HG02571 (cell line): Measurements from ENCODE around the gene VCX3B.
"Not testable (repeated sequence)": the region's sequence is repeated elsewhere in the genome, so short reads cannot be mapped to it uniquely, and the experiment has no call there.

Experiments used
- ATAC-seq: cut with Tn5 transposase; IDR thresholded peaks from one replicate; pipeline ENCODE4 v1.9.1; 2021; ENCODE audit warnings: mild to moderate bottlenecking, moderate library complexity; ENCODE audit not compliant: unreplicated experiment

Gene VCX3B

GRCh38 chrX:8464530-8464929 lies at the start of gene VCX3B:
Gene VCX3B, plus strand, starts transcription at chrX:8464830. Its CDS starts 621 bp downstream, at chrX:8465451.
- ATAC-seq: not testable (repeated sequence)

DNA sequence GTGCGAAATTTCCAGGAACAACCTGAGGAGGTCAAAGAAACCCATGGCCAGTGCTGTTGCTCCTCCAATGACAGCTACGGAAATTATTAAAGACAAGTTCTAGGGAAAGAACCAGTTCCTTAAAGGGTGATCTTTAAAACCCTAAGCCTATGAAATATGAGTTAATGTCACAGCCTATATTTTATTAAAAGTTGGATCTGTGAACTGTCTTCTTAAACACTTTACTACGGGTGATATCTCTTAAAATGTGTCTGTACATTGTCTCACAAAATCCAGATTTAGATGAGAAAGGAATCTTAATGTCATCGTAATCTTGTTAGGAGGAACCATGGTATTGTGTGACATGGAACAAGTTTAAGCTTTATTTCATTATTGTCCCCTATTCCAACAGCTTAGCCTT lies 46.3 kb upstream of the VCX3B start:
- no peak for ATAC-seq

- ATAC-seq: no peak
Measured at GRCh38 chrX:8424912-8425311, 39.7 kb upstream of the VCX3B start.

DNA sequence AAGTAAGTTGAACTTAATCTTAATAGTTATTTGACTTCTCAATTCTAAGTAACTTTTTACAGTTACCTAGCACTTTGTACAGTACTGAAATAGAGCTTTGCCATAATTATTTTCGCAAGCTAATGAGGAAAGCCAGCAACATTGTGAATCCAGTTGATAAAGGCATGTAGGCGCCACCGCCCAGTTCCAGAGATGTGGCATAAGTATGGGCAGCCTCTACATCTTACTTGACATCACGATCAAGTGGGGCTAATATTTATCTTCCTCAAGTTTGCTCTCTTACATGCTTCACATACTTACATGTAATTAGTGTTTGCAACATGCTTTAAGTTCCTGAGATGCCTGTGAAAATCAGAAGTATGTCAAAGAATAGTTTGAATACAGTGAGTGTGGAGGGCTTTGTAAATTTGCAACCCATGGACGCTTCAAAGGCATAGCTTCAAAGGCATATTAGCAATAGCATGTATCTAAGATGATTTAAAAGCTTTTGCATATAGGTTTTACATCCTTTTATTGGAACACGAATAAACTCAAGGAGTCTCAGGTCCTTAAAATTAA lies 34.9 kb upstream of the VCX3B start:
- ATAC-seq: no peak

DNA sequence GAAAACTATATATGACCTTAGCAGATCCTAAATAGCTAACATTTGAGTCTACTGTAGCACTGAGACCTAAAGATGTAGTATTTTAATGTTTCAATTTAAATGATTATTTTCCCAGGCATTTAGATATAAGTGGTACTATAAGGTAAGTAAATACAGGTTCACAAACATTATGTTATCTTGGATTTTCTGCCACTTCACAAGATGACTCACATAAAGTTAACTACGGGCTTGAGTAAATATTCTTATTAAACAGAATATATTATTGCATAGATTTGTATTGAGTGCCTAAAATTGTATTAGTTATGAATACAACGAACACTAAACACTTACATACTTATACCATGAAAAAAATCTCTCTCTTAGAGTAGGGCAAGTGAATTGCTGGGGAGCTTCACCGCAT lies 34.2 kb upstream of the VCX3B start:
- no peak for ATAC-seq

GRCh38 chrX:8432396-8432795 lies 32.2 kb upstream of the VCX3B start:
- no peak for ATAC-seq

DNA sequence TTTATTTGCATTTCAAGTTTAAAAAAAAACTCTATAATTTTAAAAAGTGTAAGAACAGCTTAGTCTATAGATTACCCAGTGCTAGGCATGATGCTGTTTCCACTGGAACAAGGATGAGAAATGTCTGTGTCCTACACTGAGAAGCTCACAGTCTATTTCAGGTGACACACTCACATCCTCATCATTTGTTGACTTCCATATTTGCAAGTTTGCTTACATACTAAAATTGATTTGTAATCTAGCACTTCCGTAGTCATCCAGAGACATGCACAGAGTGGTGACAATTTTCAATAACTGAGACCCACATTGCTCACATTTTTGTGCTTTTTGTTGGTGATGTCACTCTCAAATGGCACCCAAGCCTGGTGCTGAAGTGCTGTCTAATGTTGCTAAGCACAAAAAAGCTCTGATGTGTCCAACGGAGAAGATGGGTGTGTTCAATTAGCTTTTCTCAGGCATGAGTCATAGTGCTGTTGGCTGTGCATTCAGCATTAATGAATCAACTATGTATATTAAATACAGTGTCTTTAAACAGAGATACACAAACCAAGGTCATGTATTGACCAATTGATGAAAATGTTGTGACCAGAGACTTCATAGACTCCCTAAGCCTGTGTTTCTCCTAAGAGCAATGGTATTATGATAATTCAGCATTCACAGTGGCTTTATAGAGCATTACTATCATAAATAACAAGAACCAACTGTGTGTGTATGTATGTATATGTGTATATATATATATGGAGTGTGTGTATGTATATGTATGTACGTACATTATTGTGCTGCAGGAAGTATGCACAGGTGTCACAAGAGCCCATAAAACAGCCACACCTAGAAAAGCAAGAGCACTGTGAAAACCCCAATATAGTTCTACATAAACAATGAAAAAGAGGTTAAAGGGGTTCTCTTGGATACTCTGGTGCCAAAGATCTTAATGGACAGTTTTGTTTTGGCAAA lies 31.2 kb upstream of the VCX3B start:
- ATAC-seq: no peak

DNA sequence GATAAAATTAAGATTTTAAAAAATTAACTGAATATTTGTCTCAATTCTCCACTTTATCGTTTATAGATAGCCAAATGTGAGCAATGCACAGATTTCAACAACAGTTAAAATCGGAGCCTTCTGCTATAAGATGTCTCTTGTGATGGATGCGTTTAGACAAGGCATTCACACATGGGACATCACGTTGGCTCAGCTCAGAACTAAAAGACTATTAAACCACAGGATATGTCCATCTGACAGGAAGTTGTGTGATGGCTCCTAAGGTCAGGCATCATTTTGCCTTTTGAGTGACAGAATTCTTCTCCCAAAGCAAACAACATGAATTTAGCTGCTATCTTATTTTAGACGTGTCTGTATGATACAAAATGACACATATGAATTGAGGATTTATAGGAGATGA lies 17.3 kb upstream of the VCX3B start:
- ATAC-seq: no peak

- ATAC-seq: not testable (repeated sequence)
Measured at GRCh38 chrX:8452343-8452742, 12.3 kb upstream of the VCX3B start.

- ATAC-seq: no peak
Measured at GRCh38 chrX:8453611-8454010, 11.0 kb upstream of the VCX3B start.

DNA sequence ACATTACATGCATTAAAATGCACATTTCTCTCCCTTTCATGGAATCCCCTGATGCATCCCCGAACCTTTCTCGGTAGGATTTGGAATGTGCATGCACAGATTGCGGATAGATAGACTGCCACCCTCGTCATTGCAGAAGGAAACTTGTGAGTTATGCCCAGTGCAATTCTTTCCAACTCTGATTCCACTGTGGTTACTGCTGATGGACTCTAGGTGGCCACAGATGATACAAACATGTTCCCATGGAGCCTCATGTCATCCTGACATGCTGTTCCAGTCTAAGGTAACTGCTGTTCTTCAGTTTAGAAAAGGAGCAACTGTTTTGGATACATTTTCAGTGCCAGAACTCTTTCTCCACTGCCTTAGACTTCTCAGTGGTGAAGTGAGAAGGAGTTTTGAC lies 9.1 kb upstream of the VCX3B start:
- ATAC-seq: no peak

DNA sequence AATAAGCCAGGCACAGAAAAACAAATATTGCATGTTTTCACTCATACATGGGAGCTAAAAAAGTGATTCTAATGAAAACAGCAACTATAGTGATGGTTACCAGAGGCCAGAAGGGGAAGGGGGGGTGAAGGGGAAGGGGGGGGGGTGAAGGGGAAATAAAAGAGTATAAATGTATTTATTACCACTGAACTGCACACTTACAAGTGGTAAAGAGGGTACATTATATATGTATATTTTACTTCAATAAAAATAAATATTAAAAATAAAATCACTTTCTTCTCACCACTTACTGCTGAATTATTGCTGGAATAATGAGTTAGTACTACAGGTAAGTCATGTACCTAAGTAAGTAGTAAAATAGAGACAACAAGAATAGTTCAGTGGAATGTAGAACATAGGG lies 2.1 kb upstream of the VCX3B start:
- no peak for ATAC-seq

GRCh38 chrX:8484360-8484949 lies 19.8 kb downstream of the VCX3B start:
- ATAC-seq: no peak

DNA sequence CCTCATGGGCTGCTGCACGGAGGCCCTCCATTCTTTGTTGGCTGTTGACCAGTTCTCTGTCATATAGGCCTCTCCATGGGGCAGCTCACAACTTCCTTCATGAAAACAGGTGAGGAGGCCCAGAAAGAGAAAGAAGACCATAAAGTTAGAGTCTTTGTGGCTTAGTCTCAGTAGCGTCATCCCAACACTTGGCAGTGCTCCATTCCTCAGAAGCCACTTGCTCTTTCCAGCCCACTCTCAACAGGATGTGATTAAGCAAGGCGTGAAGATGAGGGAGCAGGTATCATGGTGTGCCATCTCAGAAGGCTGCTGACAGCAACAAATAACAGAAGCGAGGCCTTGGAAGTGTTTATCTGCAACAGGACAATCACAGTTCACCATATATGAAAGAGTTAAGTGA lies 30.4 kb downstream of the VCX3B start:
- not testable (repeated sequence) for ATAC-seq

DNA sequence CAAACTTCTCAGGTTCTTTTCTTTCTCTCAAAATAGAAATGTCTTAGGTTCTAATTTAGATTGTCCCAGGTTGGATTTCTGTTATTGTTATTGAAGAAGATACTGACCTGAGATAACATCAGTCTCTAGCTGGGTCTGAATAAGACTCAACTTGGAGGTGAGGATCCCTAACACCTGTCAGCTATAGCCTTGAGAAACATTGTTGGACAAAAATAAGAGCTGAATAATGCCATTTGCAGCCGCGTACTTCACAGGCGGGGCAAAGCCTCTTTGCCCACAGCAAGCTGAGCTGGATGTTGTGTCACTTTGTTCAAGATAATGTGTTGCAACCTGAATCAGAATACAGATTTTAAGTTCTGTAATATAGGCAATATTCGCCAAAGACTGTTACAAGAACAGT lies 35.6 kb downstream of the VCX3B start:
- no peak for ATAC-seq

DNA sequence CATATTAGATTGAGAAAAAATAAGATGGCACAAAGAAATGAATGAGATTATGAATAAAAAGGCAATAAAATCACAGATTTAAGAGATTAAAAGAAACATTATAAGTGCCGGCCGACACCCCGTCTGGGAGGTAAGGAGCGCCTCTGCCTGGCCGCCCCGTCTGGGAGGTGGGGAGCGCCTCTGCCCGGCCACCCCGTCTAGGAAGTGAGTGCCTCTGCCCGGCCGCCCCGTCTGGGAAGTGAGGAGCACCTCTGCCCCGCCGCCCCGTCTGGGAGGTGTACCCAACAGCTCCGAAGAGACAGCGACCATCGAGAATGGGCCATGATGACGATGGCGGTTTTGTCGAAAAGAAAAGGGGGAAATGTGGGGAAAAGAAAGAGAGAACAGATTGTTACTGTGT lies 37.5 kb downstream of the VCX3B start:
- not testable (repeated sequence) for ATAC-seq

DNA sequence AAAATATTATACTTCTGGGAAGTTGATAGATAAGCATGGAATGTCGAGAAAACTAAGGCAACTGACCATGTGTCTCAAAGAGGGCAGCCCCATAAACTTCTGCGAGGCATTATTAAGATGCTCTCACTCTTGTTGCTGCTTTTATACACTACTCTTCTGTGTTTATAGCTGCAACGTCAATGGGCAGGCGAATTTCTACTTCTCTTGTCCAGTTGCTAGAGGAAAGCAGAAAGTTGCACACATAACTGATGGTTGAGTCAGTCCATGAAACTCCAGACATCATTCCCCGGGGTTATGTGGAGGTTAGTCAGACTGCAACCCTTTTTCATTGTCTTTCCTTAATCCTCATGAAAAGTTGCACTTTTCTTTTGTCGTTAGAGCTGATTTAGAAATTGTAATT lies 39.8 kb downstream of the VCX3B start:
- ATAC-seq: no peak
